Stimulated activated naive CD8-positive, alpha-beta T cell treated with anti-CD3 and anti-CD28 coated beads, Interleukin-15, amount 100 ng/mL, for 72 hours (primary cell): ENCODE results near the gene TMEM120B.
A peak's percentile ranks its signal among the peaks of the same experiment; 100 is the strongest.
"Not testable (repeated sequence)": the region's sequence is repeated elsewhere in the genome, so short reads cannot be mapped to it uniquely, and the experiment has no call there.

Experiments used
- ATAC-seq: fragments of 150-1000 bp; cut with Tn5 transposase; 2 replicates; pipeline ENCODE4 v1.10.0; 2021; ENCODE audit warnings: mild to moderate bottlenecking, moderate library complexity
- DNase-seq, 2 donors: peaks; one replicate each; pipeline ENCODE4 v3.0.0; 2021 to 2022
- H3K27ac Mint-ChIP-seq, 2 donors: one replicate each; pipeline ENCODE4 v1.8.0; 2022; ENCODE audit warnings: mild to moderate bottlenecking in 2 of 2, mixed read lengths in 2 of 2, moderate library complexity in 2 of 2
- H3K27me3 Mint-ChIP-seq: one replicate; pipeline ENCODE4 v1.8.0; 2022; ENCODE audit warnings: mixed read lengths
- H3K4me1 Mint-ChIP-seq: one replicate; pipeline ENCODE4 v1.8.0; 2022; ENCODE audit warnings: mild to moderate bottlenecking, mixed read lengths
- H3K4me3 Mint-ChIP-seq, 2 donors: one replicate each; pipeline ENCODE4 v1.8.0; 2022; ENCODE audit warnings: mild to moderate bottlenecking in 2 of 2, mixed read lengths in 2 of 2, moderate library complexity in 1 of 2
- H3K9me3 Mint-ChIP-seq, 2 donors: one replicate each; pipeline ENCODE4 v1.8.0; 2022; ENCODE audit warnings: mixed read lengths in 2 of 2

TMEM120B gene

GRCh38 chr12:121697861-121698260, 14.7 kb upstream of the TMEM120B start:
- H3K27me3 Mint-ChIP-seq, H3K9me3 Mint-ChIP-seq, H3K27ac Mint-ChIP-seq, ATAC-seq, H3K4me3 Mint-ChIP-seq, DNase-seq, H3K4me1 Mint-ChIP-seq: not testable (repeated sequence)

DNA sequence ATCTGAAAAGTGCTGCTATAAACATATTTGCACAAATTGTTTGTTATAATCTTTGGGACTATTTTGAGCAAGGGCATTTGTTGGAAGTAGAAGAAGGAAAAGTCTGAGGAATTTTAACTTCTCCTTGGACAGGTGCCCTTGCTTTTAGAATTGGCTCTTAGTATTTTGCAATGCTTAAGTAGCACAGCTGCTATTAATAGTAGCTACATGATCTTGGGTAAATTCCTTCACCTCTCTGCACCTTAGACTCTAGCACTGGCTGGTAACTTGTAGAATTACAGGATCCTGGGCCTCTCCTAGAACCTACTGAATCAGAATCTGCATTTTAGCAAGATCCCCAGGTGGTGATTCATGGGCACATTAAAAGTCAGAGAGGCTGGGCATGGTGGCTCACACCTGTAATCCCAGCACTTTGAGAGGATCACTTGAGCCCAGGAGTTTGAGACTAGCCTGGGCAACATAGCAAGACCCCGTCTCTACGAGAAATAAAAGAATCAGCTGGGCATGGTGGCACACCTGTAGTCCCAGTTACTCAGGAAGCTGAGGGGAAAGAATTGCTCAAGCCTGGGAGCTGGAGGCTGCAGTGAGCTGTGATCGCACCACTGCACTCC, 10.8 kb upstream of the TMEM120B start:
- Mint-ChIP-seq H3K27me3 (no peaks in the 10 kb centered on the region), H3K4me1 (no peaks in the 10 kb centered on the region), H3K4me3 (no peak overlapping the region), H3K27ac (no peak overlapping the region), H3K9me3 (no peaks in the 10 kb centered on the region)
- DNase-seq (no peak), ATAC-seq (no peak)

- H3K4me3 Mint-ChIP-seq: no peak overlapping the region
- DNase-seq: no peak
- no peaks in the 10 kb centered on the region for H3K27me3 Mint-ChIP-seq
- H3K4me1 Mint-ChIP-seq: no peaks in the 10 kb centered on the region
- ATAC-seq: no peak
- H3K27ac Mint-ChIP-seq: peak overlapping the region in 1 of 2 donors; percentile 48
- no peaks in the 10 kb centered on the region for H3K9me3 Mint-ChIP-seq
Observed at GRCh38 chr12:121702944-121703343, 9.6 kb upstream of the TMEM120B start.

- Mint-ChIP-seq H3K27ac (no peak overlapping the region), H3K9me3 (no peaks in the 10 kb centered on the region), H3K4me3 (no peak overlapping the region), H3K27me3 (no peaks in the 10 kb centered on the region), H3K4me1 (no peaks in the 10 kb centered on the region)
- ATAC-seq (no peak), DNase-seq (no peak)
Observed at GRCh38 chr12:121705514-121705913, 7.0 kb upstream of the TMEM120B start.

DNA sequence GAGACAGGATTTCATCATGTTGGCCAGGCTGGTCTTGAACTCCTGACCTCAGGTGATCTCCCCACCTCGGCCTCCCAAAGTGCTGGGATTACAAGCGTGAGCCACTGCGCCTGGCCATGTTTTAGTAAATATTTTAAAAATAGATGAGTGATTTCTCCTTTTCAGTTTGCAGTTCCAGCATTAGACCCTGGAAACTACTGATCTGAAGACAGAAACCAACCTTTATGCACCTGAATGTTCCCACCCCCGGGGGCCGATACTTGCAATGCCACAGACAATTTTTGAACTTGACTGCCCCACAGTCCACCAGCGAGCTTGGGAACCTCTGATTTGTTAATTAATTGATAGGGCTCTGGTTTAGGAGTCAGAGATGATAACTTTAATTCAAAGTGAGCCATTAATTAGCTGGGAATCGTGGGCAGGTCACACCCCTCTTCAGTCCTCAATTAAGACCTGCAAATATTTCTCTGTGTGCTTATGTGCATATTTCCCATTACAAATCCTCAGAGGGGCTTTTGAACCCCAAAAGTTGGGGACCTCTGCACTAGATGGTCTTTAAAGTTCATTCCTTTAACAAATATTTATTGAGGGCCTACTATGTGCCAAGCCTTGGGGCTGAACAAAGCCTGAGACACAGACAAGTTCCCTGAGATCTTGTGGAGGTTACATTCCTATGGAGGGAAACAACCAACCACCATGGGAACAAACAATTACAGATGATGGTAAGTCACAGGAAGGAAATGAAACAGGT, 4.1 kb upstream of the TMEM120B start:
- ATAC-seq (no peak), DNase-seq (no peak)
- Mint-ChIP-seq H3K27ac (no peak overlapping the region), H3K27me3 (no peaks in the 10 kb centered on the region), H3K9me3 (no peaks in the 10 kb centered on the region), H3K4me1 (peaks cover 5% of the 10 kb centered on the region), H3K4me3 (no peak overlapping the region)

DNA sequence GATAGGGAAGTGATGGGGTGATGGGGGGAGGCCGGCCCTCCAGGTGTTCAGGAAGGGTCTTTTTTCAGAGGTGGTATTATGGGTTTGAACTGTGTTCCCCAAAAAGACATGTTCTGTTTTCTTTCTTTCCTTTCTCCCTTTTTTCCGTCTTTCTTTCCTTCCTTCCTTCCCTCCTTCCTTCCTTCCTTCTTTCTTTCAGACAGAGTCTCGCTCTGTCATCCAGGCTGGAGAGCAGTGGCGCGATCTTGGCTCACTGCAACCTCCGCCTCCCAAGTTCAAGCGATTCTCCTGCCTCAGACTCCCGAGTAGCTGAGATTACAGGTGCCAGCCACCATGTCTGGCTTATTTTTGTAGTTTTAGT, 3.5 kb upstream of the TMEM120B start:
- H3K27me3 Mint-ChIP-seq, H3K9me3 Mint-ChIP-seq, DNase-seq, ATAC-seq, H3K27ac Mint-ChIP-seq, H3K4me3 Mint-ChIP-seq: not testable (repeated sequence)
- H3K4me1 Mint-ChIP-seq: peaks cover 11% of the 10 kb centered on the region

DNA sequence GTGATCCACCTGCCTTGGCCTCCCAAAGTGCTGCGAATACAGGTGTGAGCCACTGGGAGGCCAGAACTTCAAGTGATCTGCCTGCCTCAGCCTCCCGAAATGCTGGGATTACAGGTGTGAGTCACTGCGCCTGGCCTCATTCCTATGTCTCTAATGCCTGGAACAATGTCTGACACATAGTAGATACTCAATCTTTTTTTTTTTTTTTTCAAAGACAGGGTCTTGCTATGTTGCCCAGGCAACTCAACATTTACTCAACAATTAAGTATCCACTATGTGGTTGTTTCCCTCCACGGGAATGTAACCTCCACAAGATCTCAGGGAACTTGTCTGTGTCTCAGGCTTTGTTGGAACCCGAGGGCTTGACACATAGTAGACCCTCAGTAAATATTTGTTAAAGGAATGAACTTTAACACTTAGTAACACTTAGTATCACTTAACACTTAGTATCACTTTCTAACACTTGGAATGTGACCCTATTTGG, 3.0 kb upstream of the TMEM120B start:
- H3K27me3 Mint-ChIP-seq: no peaks in the 10 kb centered on the region
- ATAC-seq: no peak

DNA sequence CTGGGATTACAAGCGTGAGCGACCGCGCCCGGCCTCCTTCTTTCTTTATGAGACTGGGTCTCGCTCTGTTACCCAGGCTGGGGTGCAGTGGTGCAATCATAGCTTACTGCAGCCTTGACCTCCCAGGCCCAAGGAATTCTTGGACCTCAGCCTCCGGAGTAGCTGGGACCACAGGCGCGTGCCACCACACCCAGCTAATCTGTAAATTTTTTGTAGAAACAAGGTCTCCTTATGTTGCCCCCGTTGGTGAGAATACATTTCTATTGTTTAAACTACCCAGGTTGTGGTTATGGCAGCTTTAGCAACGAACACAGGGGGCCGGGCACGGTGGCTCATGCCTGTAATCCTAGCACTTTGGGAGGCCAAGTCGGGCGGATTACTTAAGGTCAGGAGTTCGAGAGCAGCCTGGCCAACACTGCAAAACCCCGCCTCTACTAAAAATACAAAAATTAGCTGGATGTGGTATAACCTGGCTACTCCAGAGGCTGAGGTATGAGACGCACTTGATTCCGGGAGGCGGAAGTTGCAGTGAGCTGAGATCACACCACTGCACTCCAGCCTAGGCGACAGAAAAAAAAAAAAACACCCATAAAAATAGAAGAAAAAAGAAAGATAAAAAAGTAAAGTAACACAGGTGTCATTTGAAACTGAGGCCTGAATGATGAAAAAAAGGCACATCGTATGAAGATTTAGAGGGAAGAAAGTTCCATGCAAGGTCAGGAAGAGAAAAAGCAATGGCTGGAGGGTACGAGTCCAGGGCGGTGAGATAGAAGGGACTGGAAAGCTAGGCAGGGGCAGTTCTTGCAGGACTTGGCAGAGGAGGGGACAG, 977 bp upstream of the TMEM120B start:
- H3K4me1 Mint-ChIP-seq: peaks cover 29% of the 10 kb centered on the region
- H3K4me3 Mint-ChIP-seq: peak overlapping the region; percentile 93 to 99
- no peaks in the 10 kb centered on the region for H3K9me3 Mint-ChIP-seq
- peak overlapping the region; percentile 95 for H3K27ac Mint-ChIP-seq
- ATAC-seq (no peak), DNase-seq (peak in 1 of 2 donors; percentile 22)
- no peaks in the 10 kb centered on the region for H3K27me3 Mint-ChIP-seq

More for the DNA sequence above, 3.0 kb upstream of the TMEM120B start:
- Mint-ChIP-seq H3K27ac (no peak overlapping the region), H3K9me3 (no peaks in the 10 kb centered on the region), H3K4me3 (no peak overlapping the region), H3K4me1 (peaks cover 14% of the 10 kb centered on the region)
- no peak for DNase-seq

GRCh38 chr12:121712190-121712460, 427 bp upstream of the TMEM120B start:
- no peaks in the 10 kb centered on the region for H3K9me3 Mint-ChIP-seq
- no peaks in the 10 kb centered on the region for H3K27me3 Mint-ChIP-seq
- peaks cover 29% of the 10 kb centered on the region for H3K4me1 Mint-ChIP-seq
- peak overlapping the region; percentile 93 to 99 for H3K4me3 Mint-ChIP-seq
- H3K27ac Mint-ChIP-seq: peak overlapping the region; percentile 95
- ATAC-seq (peak; percentile 55), DNase-seq (peak in 1 of 2 donors; percentile 24)

DNA sequence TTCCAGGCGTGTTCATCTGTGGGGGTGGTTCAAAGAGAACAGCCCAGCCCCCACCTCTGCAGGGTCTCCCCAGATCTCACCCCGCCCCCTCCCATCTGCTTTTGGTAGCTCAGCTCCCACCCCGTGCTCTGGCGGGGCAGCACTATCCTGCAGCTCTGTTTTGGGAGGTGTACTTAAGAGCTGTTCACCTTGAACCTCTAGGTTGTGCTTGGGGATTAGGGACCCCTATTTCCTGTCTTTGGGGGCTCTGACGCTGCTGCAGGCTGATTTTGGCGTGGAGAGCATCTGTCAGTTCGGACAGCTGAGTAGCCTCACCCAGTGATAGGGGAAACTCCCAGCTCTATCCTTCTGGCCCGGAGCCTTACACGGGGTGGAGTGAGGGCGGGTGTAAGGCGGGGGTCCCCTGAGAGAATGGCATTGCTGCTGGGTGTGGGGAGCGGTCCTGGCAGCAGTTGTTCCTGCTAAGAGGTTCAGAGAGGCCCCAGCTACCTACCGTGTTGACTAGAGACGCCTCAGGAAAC, 765 bp downstream of the TMEM120B start:
- H3K4me3 Mint-ChIP-seq: peak overlapping the region; percentile 93 to 99
- H3K27ac Mint-ChIP-seq: peak overlapping the region; percentile 44 to 83
- no peak for ATAC-seq
- H3K4me1 Mint-ChIP-seq: peaks cover 29% of the 10 kb centered on the region
- peak in 1 of 2 donors; percentile 16 for DNase-seq
- no peaks in the 10 kb centered on the region for H3K27me3 Mint-ChIP-seq
- H3K9me3 Mint-ChIP-seq: no peaks in the 10 kb centered on the region

DNA sequence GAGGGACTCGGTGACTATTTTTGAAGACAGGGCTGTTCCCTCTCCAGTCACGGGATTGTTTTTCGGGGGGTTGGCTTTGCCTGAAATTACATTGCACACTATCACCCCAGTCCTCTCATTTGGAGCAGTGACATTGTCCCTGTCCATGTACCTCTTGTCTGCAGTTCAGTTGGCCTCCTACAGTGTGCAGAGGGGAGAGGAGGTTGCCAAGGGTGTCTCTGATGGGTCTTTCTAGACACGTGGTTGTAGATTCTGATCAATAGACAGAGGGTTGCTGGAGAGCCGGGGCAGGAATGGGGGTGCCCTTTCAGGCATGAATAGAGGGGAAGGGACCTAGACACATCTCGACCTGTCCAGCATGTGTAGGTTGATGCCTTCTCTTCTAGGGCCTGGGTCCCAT, 1.2 kb downstream of the TMEM120B start:
- H3K4me3 Mint-ChIP-seq: peak overlapping the region; percentile 93 to 99
- no peaks in the 10 kb centered on the region for H3K27me3 Mint-ChIP-seq
- H3K4me1 Mint-ChIP-seq: peaks cover 32% of the 10 kb centered on the region
- H3K27ac Mint-ChIP-seq: no peak overlapping the region
- H3K9me3 Mint-ChIP-seq: no peaks in the 10 kb centered on the region
- DNase-seq (peak in 1 of 2 donors; percentile 4), ATAC-seq (peak; percentile 24)

DNA sequence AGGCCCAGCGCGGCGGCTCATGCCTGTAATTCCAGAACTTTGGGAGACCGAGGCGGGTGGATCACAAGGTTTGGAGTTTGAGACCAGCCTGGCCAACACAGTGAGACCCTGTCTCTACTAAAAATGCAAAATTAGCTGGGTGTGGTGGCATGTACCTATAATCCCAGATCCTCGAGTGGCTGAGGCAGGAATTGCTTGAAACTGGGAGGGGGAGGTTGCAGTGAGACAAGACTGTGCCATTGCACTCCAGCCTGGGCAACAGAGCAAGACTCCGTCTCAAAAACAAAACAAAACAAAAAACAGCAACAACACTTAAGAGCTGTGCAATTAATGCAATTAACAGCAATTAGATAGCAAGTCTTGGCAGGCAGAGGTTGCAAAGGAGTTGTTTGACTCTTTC, 2.5 kb downstream of the TMEM120B start:
- peaks cover 36% of the 10 kb centered on the region for H3K4me1 Mint-ChIP-seq
- H3K4me3 Mint-ChIP-seq, DNase-seq, ATAC-seq, H3K27ac Mint-ChIP-seq, H3K27me3 Mint-ChIP-seq, H3K9me3 Mint-ChIP-seq: not testable (repeated sequence)

- Mint-ChIP-seq H3K27ac (no peak overlapping the region), H3K9me3 (no peaks in the 10 kb centered on the region), H3K4me1 (peaks cover 36% of the 10 kb centered on the region), H3K27me3 (no peaks in the 10 kb centered on the region), H3K4me3 (no peak overlapping the region)
- ATAC-seq (no peak), DNase-seq (no peak)
Observed at GRCh38 chr12:121715862-121716435, 3.4 kb downstream of the TMEM120B start.

DNA sequence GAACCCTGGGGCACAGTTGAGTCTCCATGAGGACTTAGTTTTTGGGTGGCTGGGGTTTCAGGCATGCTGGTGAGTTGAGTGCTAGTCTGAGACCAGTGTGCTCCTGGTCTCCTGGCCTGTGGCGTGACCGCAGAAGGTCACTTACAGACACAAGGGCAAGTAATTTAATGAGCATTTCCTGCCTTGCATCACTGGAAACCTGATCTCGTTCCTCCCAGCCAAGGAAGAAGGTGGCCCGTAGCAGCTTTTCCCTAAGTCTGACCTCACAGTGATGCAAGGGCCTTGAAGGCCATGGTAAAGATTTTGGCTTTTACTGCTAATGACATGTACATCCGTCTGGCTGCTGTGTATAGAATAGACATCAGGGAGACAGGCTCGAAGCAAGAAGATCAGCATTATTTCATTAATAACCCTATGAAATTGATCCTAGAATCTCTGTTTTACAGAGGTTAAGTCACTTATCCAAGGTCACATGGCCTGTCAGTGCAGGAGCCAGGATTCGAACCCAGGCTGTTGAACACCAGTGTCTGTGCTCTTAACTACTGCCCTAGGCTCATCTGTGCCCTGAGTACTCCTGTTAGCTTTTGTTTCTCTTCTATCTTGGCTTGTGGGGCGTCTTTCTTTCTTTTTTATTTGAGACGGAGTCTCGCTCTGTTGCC, 4.6 kb downstream of the TMEM120B start:
- H3K27me3 Mint-ChIP-seq: no peaks in the 10 kb centered on the region
- no peak overlapping the region for H3K4me3 Mint-ChIP-seq
- DNase-seq (no peak), ATAC-seq (no peak)
- peak overlapping the region in 1 of 2 donors; percentile 42 for H3K27ac Mint-ChIP-seq
- H3K9me3 Mint-ChIP-seq: no peaks in the 10 kb centered on the region
- H3K4me1 Mint-ChIP-seq: peaks cover 36% of the 10 kb centered on the region

GRCh38 chr12:121718653-121719239, 6.2 kb downstream of the TMEM120B start:
- Mint-ChIP-seq H3K9me3 (no peaks in the 10 kb centered on the region), H3K4me1 (peaks cover 34% of the 10 kb centered on the region), H3K27me3 (no peaks in the 10 kb centered on the region), H3K4me3 (no peak overlapping the region), H3K27ac (peak overlapping the region in 1 of 2 donors; percentile 13)
- DNase-seq (no peak), ATAC-seq (peak; percentile 40)
